HL-60 (cell line): ENCODE results near the gene MYO1D.

Experiments used
- DNase-seq, 2 experiments: peaks; one replicate each; pipeline ENCODE4 v3.0.0-alpha.2; 2010 to 2020; ENCODE audit warnings: low read depth in 1 of 2, low spot score in 1 of 2
- H3K27ac ChIP-seq: fragments of 250-450 bp; sonication (Bioruptor Pico); replicated peaks from 2 replicates; pipeline ENCODE4 v1.5.1; 2020; ENCODE audit warnings: mild to moderate bottlenecking, moderate library complexity
- H3K27me3 ChIP-seq: fragments of 250-450 bp; sonication (Bioruptor Pico); 2 replicates; pipeline ENCODE4 v1.5.1; 2021; ENCODE audit warnings: mild to moderate bottlenecking, moderate library complexity; ENCODE audit not compliant: insufficient read depth, poor library complexity, severe bottlenecking
- H3K4me3 ChIP-seq: replicated peaks from 2 replicates; pipeline ENCODE4 v1.5.1; 2011; ENCODE audit warnings: mild to moderate bottlenecking, control low read depth, low read length; ENCODE audit not compliant: insufficient read depth
- CTCF ChIP-seq: IDR thresholded peaks from one replicate; pipeline ENCODE4 v1.5.1; 2011; ENCODE audit warnings: low read length, control low read depth, inconsistent platforms; ENCODE audit not compliant: insufficient read depth
- GABPA ChIP-seq: IDR thresholded peaks from 2 replicates; pipeline ENCODE4 v1.6.1; 2012; ENCODE audit warnings: low read depth
- POLR2AphosphoS5 ChIP-seq: IDR thresholded peaks from 2 replicates; pipeline ENCODE4 v1.6.1; 2012; ENCODE audit warnings: low read depth
- SPI1 ChIP-seq: IDR thresholded peaks from 2 replicates; pipeline ENCODE4 v1.6.1; 2012; ENCODE audit warnings: low read depth, mild to moderate bottlenecking, borderline replicate concordance
- TF ChIP-seq, protein P1 (sequence below): IDR thresholded peaks from 2 replicates; pipeline ENCODE4 v1.6.1; 2012; ENCODE audit warnings: low read depth; ENCODE audit not compliant: insufficient replicate concordance

The MYO1D gene

GRCh38 chr17:32567086-32567485 lies 309.8 kb downstream of the MYO1D start:
- no peak for TF ChIP-seq GABPA
- TF ChIP-seq CTCF = no peak
- TF ChIP-seq POLR2AphosphoS5 = no peak
- no peak for TF ChIP-seq SPI1
- TF ChIP-seq, protein P1, sequence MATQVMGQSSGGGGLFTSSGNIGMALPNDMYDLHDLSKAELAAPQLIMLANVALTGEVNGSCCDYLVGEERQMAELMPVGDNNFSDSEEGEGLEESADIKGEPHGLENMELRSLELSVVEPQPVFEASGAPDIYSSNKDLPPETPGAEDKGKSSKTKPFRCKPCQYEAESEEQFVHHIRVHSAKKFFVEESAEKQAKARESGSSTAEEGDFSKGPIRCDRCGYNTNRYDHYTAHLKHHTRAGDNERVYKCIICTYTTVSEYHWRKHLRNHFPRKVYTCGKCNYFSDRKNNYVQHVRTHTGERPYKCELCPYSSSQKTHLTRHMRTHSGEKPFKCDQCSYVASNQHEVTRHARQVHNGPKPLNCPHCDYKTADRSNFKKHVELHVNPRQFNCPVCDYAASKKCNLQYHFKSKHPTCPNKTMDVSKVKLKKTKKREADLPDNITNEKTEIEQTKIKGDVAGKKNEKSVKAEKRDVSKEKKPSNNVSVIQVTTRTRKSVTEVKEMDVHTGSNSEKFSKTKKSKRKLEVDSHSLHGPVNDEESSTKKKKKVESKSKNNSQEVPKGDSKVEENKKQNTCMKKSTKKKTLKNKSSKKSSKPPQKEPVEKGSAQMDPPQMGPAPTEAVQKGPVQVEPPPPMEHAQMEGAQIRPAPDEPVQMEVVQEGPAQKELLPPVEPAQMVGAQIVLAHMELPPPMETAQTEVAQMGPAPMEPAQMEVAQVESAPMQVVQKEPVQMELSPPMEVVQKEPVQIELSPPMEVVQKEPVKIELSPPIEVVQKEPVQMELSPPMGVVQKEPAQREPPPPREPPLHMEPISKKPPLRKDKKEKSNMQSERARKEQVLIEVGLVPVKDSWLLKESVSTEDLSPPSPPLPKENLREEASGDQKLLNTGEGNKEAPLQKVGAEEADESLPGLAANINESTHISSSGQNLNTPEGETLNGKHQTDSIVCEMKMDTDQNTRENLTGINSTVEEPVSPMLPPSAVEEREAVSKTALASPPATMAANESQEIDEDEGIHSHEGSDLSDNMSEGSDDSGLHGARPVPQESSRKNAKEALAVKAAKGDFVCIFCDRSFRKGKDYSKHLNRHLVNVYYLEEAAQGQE = no peak
- H3K27ac ChIP-seq = no peak overlapping the region
- H3K4me3 ChIP-seq = no peak overlapping the region
- no peak for DNase-seq
- H3K27me3 ChIP-seq = peaks cover 7% of the 10 kb centered on the region

- H3K4me3 ChIP-seq = no peak overlapping the region
- no peak for TF ChIP-seq SPI1
- H3K27ac ChIP-seq = no peak overlapping the region
- peaks cover 4% of the 10 kb centered on the region for H3K27me3 ChIP-seq
- no peak for DNase-seq
Observed at GRCh38 chr17:32566303-32566702, 310.6 kb downstream of the MYO1D start.

GRCh38 chr17:32565401-32565800 lies 311.5 kb downstream of the MYO1D start:
- Histone ChIP-seq H3K27me3 (peaks cover 2% of the 10 kb centered on the region), H3K27ac (no peak overlapping the region), H3K4me3 (no peak overlapping the region)
- no peak for TF ChIP-seq CTCF
- no peak for TF ChIP-seq SPI1
- no peak for TF ChIP-seq POLR2AphosphoS5
- TF ChIP-seq, protein P1 = no peak
- no peak for TF ChIP-seq GABPA
- DNase-seq = no peak

DNA sequence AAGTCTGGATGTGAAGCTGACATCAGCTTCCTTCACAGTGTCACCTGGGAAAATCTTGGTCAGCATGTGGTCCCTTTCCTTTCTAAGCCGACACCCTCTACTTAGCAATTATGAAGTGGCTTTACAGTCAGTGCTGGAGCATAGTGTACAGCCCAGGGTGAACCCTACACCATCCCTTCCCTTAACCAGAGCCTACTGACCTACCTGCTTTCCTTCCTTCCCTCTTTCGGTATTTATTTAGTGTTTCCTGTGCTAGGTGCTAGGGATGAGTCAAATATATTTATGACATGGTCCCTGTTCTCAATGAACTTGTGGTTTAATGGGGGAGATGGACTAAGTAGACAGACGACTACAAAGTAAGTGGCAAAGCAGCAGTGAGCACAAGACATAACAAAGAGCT lies 312.6 kb downstream of the MYO1D start:
- no peak for TF ChIP-seq SPI1
- TF ChIP-seq, protein P1 = no peak
- no peak for TF ChIP-seq POLR2AphosphoS5
- TF ChIP-seq GABPA = no peak
- no peak for TF ChIP-seq CTCF
- Histone ChIP-seq H3K4me3 (no peak overlapping the region), H3K27me3 (peaks cover 2% of the 10 kb centered on the region), H3K27ac (no peak overlapping the region)
- no peak for DNase-seq
